Naive B cell (primary cell): ENCODE data around the gene DNAJC22. TPM values are rescaled to one million over a fixed set of nuclear protein-coding genes. Genes with fewer than 3 reads are reported as not detected.
"Not testable (repeated sequence)": the region's sequence is repeated elsewhere in the genome, so short reads cannot be mapped to it uniquely, and the experiment has no call there.

Source experiments
- ATAC-seq, 2 donors: fragments of 150-1000 bp; cut with Tn5 transposase; 2 replicates each; pipeline ENCODE4 v1.10.0; 2021; ENCODE audit warnings: low read depth in 2 of 2, mild to moderate bottlenecking in 2 of 2, moderate library complexity in 2 of 2
- DNase-seq: peaks from one replicate; pipeline ENCODE4 v3.0.0; 2022
- H3K27ac Mint-ChIP-seq, 6 donors: one replicate each; pipeline ENCODE4 v1.8.0; 2020 to 2022; ENCODE audit warnings: mild to moderate bottlenecking in 6 of 6, mixed read lengths in 6 of 6, moderate library complexity in 5 of 6, inconsistent platforms in 2 of 6
- H3K27me3 Mint-ChIP-seq, 3 donors: one replicate each; pipeline ENCODE4 v1.8.0; 2021 to 2022; ENCODE audit warnings: mixed read lengths in 3 of 3, mild to moderate bottlenecking in 1 of 3
- H3K36me3 Mint-ChIP-seq, 2 donors: one replicate each; pipeline ENCODE4 v1.8.0; 2020 to 2022; ENCODE audit warnings: mixed read lengths in 2 of 2, inconsistent platforms in 1 of 2, mild to moderate bottlenecking in 1 of 2
- H3K4me1 Mint-ChIP-seq, 3 donors: one replicate each; pipeline ENCODE4 v1.8.0; 2020 to 2022; ENCODE audit warnings: mixed read lengths in 3 of 3, inconsistent platforms in 1 of 3, mild to moderate bottlenecking in 1 of 3, moderate library complexity in 1 of 3
- H3K4me3 Mint-ChIP-seq, 8 donors: one replicate each; pipeline ENCODE4 v1.8.0; 2020 to 2022; ENCODE audit warnings: mild to moderate bottlenecking in 8 of 8, mixed read lengths in 8 of 8, moderate library complexity in 8 of 8, inconsistent platforms in 2 of 8
- H3K9me3 Mint-ChIP-seq, 7 donors: one replicate each; pipeline ENCODE4 v1.8.0; 2020 to 2022; ENCODE audit warnings: mixed read lengths in 7 of 7, mild to moderate bottlenecking in 5 of 7, inconsistent platforms in 2 of 7, moderate library complexity in 1 of 7
- polyA plus RNA-seq, 6 donors: library from polyadenylated mRNA; unstranded; fragments of 300-500 nt; fragmentation: Illumina TruSeq; gene quantifications; one replicate each; pipeline ENCODE4 v1.2.3, GENCODE V29; 2021; ENCODE audit warnings: low read depth in 6 of 6

DNAJC22 gene
- polyA plus RNA-seq: not detected

GRCh38 chr12:49346659-49347310 lies at the start of gene DNAJC22:
TSS of gene DNAJC22 (plus strand) at chr12:49346888. CDS start at chr12:49348873, 1,985 bp downstream.
- Mint-ChIP-seq H3K4me1 (peaks cover 36 to 53% (median 52%) of the 10 kb centered on the region in 3 donors), H3K36me3 (peaks cover 0 to 7% of the 10 kb centered on the region in 2 donors), H3K4me3 (peak within 1 kb of the TSS; percentile 70 to 92 (median 88)), H3K27me3 (peaks cover 38 to 83% (median 65%) of the 10 kb centered on the region in 3 donors), H3K9me3 (no peaks in the 10 kb centered on the region), H3K27ac (peak within 1 kb of the TSS in 4 of 6 donors; percentile 5 to 92 (median 42))
- ATAC-seq: peak in 1 of 2 donors; percentile 12
- DNase-seq: no peak

- H3K27ac Mint-ChIP-seq: no peak overlapping the region
- H3K4me1 Mint-ChIP-seq: peaks cover 4 to 32% (median 24%) of the 10 kb centered on the region in 3 donors
- DNase-seq (no peak), ATAC-seq (no peak)
- peaks cover 0 to under 1% of the 10 kb centered on the region in 2 donors for H3K36me3 Mint-ChIP-seq
- H3K27me3 Mint-ChIP-seq: peaks cover 55 to 88% (median 70%) of the 10 kb centered on the region in 3 donors
- H3K4me3 Mint-ChIP-seq: peak overlapping the region in 6 of 8 donors; percentile 22 to 84 (median 62)
- no peaks in the 10 kb centered on the region for H3K9me3 Mint-ChIP-seq
These were observed 49.0 kb upstream of the DNAJC22 start for GRCh38 chr12:49297695-49298060.

DNA sequence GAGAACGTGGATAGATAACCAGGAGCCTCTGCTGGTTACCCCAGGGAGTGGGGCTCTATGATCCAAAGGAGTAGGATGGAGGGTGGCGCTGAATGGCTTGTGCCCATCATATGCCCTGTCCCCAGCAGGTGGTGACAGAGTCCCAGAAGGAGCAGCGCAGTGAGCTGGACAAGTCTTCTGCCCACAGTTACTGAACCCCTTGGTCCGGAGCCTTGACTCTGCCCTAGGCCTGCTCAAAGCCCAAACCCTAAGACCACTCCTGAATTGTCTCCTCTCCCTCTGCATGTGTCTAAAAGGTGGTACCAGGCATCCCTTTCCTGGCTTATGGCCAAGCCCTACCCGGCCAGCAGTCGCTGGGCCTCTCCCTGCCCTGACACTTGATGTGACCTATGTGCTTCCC lies 48.5 kb upstream of the DNAJC22 start:
- peaks cover 4 to 32% (median 24%) of the 10 kb centered on the region in 3 donors for H3K4me1 Mint-ChIP-seq
- peaks cover 0 to 4% of the 10 kb centered on the region in 2 donors for H3K36me3 Mint-ChIP-seq
- ATAC-seq (no peak), DNase-seq (no peak)
- peaks cover 59 to 89% (median 75%) of the 10 kb centered on the region in 3 donors for H3K27me3 Mint-ChIP-seq
- H3K4me3 Mint-ChIP-seq: peak overlapping the region in 5 of 8 donors; percentile 44 to 84 (median 74)
- H3K9me3 Mint-ChIP-seq: no peaks in the 10 kb centered on the region
- no peak overlapping the region for H3K27ac Mint-ChIP-seq

- Mint-ChIP-seq H3K27ac (no peak overlapping the region), H3K36me3 (peaks cover 0 to 4% of the 10 kb centered on the region in 2 donors), H3K27me3 (peaks cover 50 to 79% (median 72%) of the 10 kb centered on the region in 3 donors), H3K9me3 (no peaks in the 10 kb centered on the region), H3K4me1 (peaks cover 4 to 20% (median 18%) of the 10 kb centered on the region in 3 donors), H3K4me3 (no peak overlapping the region)
- ATAC-seq (no peak), DNase-seq (no peak)
These were observed 44.9 kb upstream of the DNAJC22 start for GRCh38 chr12:49301760-49302159.

GRCh38 chr12:49304161-49304560 lies 42.5 kb upstream of the DNAJC22 start:
- no peak for ATAC-seq
- peaks cover 34 to 70% (median 68%) of the 10 kb centered on the region in 3 donors for H3K27me3 Mint-ChIP-seq
- peaks cover 0 to 4% of the 10 kb centered on the region in 2 donors for H3K36me3 Mint-ChIP-seq
- H3K4me3 Mint-ChIP-seq: no peak overlapping the region
- H3K4me1 Mint-ChIP-seq: no peaks in the 10 kb centered on the region
- no peaks in the 10 kb centered on the region for H3K9me3 Mint-ChIP-seq
- no peak for DNase-seq
- H3K27ac Mint-ChIP-seq: no peak overlapping the region

DNA sequence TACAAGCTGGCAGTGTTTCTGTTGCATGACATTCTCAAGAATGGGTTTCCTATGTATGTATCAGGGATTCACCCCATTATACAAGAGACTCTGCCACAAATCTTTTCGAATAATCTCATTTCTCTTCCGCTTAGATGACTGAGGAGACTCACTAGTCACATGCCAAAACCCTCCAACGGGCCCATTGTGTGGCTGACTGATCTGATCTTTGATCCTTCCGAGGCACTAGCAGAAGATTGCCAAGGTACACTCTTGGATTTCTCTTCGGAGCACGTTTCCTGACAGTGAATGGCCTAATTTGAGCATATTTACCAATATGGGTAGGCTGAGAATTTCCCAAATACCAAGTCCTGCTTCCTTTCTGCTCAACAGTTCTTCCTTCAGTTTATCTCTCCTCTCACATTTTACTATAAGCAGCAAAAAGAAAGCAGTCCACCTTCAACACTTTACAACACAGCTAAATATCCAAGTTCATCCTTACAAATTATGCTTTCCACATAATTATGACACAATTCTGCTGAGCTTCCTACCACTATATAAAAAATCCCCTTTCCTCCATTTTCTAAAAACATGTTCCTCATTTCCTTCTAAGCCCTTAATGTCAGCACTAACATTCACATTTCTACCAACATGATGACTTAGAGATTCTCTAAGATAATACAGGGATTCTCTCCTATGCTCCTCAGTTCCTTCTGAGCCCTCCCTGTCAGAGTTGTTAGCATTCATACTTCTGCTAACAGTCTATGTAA lies 40.8 kb upstream of the DNAJC22 start:
- Mint-ChIP-seq H3K27me3 (peaks cover 40 to 70% (median 69%) of the 10 kb centered on the region in 3 donors), H3K9me3 (no peaks in the 10 kb centered on the region), H3K27ac (no peak overlapping the region), H3K4me1 (no peaks in the 10 kb centered on the region), H3K36me3 (peaks cover 0 to 4% of the 10 kb centered on the region in 2 donors), H3K4me3 (no peak overlapping the region)
- ATAC-seq (no peak), DNase-seq (no peak)

GRCh38 chr12:49309386-49309785 lies 37.3 kb upstream of the DNAJC22 start:
- ATAC-seq: no peak
- Mint-ChIP-seq H3K9me3 (no peaks in the 10 kb centered on the region), H3K27ac (no peak overlapping the region), H3K4me1 (no peaks in the 10 kb centered on the region), H3K4me3 (no peak overlapping the region), H3K36me3 (no peaks in the 10 kb centered on the region), H3K27me3 (peaks cover 28 to 44% (median 43%) of the 10 kb centered on the region in 3 donors)
- no peak for DNase-seq

GRCh38 chr12:49310451-49311000 lies 36.2 kb upstream of the DNAJC22 start:
- H3K27ac Mint-ChIP-seq, DNase-seq, H3K36me3 Mint-ChIP-seq, ATAC-seq, H3K9me3 Mint-ChIP-seq, H3K4me1 Mint-ChIP-seq, H3K4me3 Mint-ChIP-seq: not testable (repeated sequence)
- H3K27me3 Mint-ChIP-seq: peaks cover 32 to 41% (median 34%) of the 10 kb centered on the region in 3 donors

DNA sequence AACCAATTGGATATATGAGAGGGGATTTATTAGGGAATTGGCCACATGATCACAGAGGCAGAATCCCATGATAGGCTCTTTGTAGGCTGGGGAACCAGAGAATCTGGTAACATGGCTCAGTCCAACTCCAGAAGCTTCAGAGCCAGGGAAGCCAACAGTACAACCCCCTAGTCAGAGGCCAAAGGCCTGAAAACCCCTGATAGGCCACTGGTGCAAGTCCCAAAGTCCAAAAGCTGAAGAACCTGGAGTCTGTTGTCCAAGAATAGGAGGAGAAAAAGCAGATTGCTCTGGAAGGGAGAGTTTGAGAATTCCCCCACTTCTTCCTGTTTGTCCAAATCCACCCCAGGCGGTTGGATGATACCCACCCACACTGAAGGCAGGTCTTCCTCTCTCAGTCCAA lies 31.9 kb upstream of the DNAJC22 start:
- H3K4me1 Mint-ChIP-seq: no peaks in the 10 kb centered on the region
- H3K4me3 Mint-ChIP-seq: no peak overlapping the region
- no peaks in the 10 kb centered on the region for H3K36me3 Mint-ChIP-seq
- no peak for DNase-seq
- H3K9me3 Mint-ChIP-seq: no peaks in the 10 kb centered on the region
- no peak for ATAC-seq
- peaks cover 0 to 18% (median 11%) of the 10 kb centered on the region in 3 donors for H3K27me3 Mint-ChIP-seq
- H3K27ac Mint-ChIP-seq: no peak overlapping the region

GRCh38 chr12:49317118-49317517 lies 29.6 kb upstream of the DNAJC22 start:
- not testable (repeated sequence) for H3K27ac Mint-ChIP-seq, H3K36me3 Mint-ChIP-seq, H3K4me3 Mint-ChIP-seq, H3K4me1 Mint-ChIP-seq, ATAC-seq, H3K9me3 Mint-ChIP-seq, DNase-seq
- H3K27me3 Mint-ChIP-seq: peaks cover 0 to 12% (median 8%) of the 10 kb centered on the region in 3 donors

DNA sequence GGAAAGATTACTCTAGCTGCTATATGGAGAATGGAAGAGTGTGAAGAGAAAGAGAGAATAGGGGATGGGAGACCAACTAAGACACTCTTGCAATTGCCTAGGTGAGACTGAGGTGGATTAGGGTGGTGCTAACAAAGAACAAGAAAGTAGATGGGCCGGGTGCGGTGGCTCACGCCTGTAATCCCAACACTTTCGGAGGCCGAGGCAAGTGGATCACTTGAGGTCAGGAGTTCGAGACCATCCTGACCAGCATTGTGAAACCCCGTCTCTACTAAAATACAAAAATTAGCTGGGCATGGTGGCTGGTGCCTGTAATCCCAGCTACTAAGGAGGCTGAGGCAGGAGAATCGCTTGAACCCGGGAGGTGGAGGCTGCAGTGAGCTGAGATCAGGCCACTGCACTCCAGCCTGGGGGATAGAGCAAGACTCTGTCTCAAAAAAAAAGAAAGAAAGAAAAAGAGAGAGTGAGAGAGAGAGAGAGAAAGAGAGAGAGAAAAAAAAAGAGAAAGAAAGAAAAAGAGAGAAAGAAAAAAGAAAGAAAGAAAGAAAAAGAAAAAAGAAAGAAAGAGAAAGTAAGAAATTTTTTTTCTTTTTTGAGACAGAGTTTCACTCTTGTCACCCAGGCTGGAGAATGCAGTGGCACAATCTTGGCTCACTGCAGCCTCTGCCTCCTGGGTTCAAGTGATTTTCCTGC lies 26.1 kb upstream of the DNAJC22 start:
- H3K27ac Mint-ChIP-seq: peak overlapping the region in 2 of 6 donors; percentile 44 to 91
- H3K36me3 Mint-ChIP-seq: not testable (repeated sequence)

GRCh38 chr12:49322367-49322707 lies 24.4 kb upstream of the DNAJC22 start:
- peak overlapping the region; percentile 89 to 100 (median 93) for H3K4me3 Mint-ChIP-seq
- H3K4me1 Mint-ChIP-seq: peaks cover 19 to 23% (median 21%) of the 10 kb centered on the region in 3 donors
- no peak for ATAC-seq
- peak overlapping the region in 4 of 6 donors; percentile 41 to 95 (median 80) for H3K27ac Mint-ChIP-seq
- no peak for DNase-seq
- H3K9me3 Mint-ChIP-seq: no peaks in the 10 kb centered on the region
- H3K36me3 Mint-ChIP-seq: no peaks in the 10 kb centered on the region
- peaks cover 0 to 6% (median 0%) of the 10 kb centered on the region in 3 donors for H3K27me3 Mint-ChIP-seq

More for the DNA sequence above, 26.1 kb upstream of the DNAJC22 start:
- not testable (repeated sequence) for H3K27me3 Mint-ChIP-seq, ATAC-seq, H3K9me3 Mint-ChIP-seq, DNase-seq
- peak overlapping the region in 7 of 8 donors; percentile 0 to 58 (median 44) for H3K4me3 Mint-ChIP-seq
- peaks cover 19 to 23% (median 21%) of the 10 kb centered on the region in 3 donors for H3K4me1 Mint-ChIP-seq
